K562 (cell line): ENCODE measurements around the gene LRRK1. TPM values are rescaled to one million over a fixed set of nuclear protein-coding genes. Genes with fewer than 3 reads are reported as not detected.

Experiments
- BCLAF1 ChIP-seq, 2 experiments: fragments of 450-650 bp in 1 of 2; IDR thresholded peaks; 2 replicates each; pipeline ENCODE4 v1.6.1; 2011 to 2017; ENCODE audit warnings: low read depth in 2 of 2, antibody characterized with exemption in 1 of 2, borderline replicate concordance in 1 of 2, low read length in 1 of 2, mild to moderate bottlenecking in 1 of 2, mixed read lengths in 1 of 2; ENCODE audit not compliant: control insufficient read depth in 1 of 2
- BRF1 ChIP-seq: IDR thresholded peaks from 3 replicates; pipeline ENCODE4 v1.6.1; 2011; ENCODE audit warnings: borderline replicate concordance, mild to moderate bottlenecking; ENCODE audit not compliant: insufficient read length; ENCODE audit errors: extremely low read depth
- CBFB ChIP-seq: sonication (generic); formaldehyde crosslinking; IDR thresholded peaks from 2 replicates; pipeline ENCODE4 v1.4.0; 2020; ENCODE audit warnings: mild to moderate bottlenecking, missing genetic modification reagents
- CBX2 ChIP-seq: fragments of 200-600 bp; sonication (generic); IDR thresholded peaks from one replicate; pipeline ENCODE4 v1.6.1; 2012; ENCODE audit warnings: mild to moderate bottlenecking, low read length, inconsistent platforms; ENCODE audit not compliant: insufficient read depth, poor library complexity, severe bottlenecking
- E2F3 ChIP-seq: fragments of 250-450 bp; sonication (Bioruptor Pico); IDR thresholded peaks from 2 replicates; pipeline ENCODE4 v1.4.0; 2020; ENCODE audit warnings: mild to moderate bottlenecking
- ERF ChIP-seq: fragments of 450-650 bp; formaldehyde crosslinking; IDR thresholded peaks from 2 replicates; pipeline ENCODE4 v1.4.0; 2020; ENCODE audit warnings: mild to moderate bottlenecking, mixed read lengths
- ESRRB ChIP-seq: fragments of 250-450 bp; sonication (Bioruptor Pico); IDR thresholded peaks from 2 replicates; pipeline ENCODE4 v1.5.0; 2020; ENCODE audit warnings: mild to moderate bottlenecking, moderate library complexity, borderline replicate concordance
- EWSR1 ChIP-seq: fragments of 450-650 bp; IDR thresholded peaks from 2 replicates; pipeline ENCODE4 v1.6.1; 2018; ENCODE audit warnings: borderline replicate concordance, mild to moderate bottlenecking, low read depth, moderate library complexity; ENCODE audit not compliant: partially characterized antibody
- HNRNPL ChIP-seq: fragments of 200-400 bp; formaldehyde crosslinking; IDR thresholded peaks from 2 replicates; pipeline ENCODE4 v1.6.1; 2017; ENCODE audit warnings: low read depth, mild to moderate bottlenecking, low read length
- MLLT1 ChIP-seq, 2 experiments: fragments of 450-650 bp; IDR thresholded peaks; 2 replicates each; pipeline ENCODE4 v1.6.1; 2016
- PHTF2 ChIP-seq: fragments of 250-450 bp; sonication (Bioruptor Pico); IDR thresholded peaks from 2 replicates; pipeline ENCODE4 v1.5.0; 2021; ENCODE audit warnings: mild to moderate bottlenecking
- PYGO2 ChIP-seq: fragments of 450-650 bp; IDR thresholded peaks from 2 replicates; pipeline ENCODE4 v1.6.1; 2016; ENCODE audit warnings: mild to moderate bottlenecking, missing genetic modification characterization, moderate library complexity, missing compliant biosample characterization
- RBM14 ChIP-seq: fragments of 200-400 bp; formaldehyde crosslinking; IDR thresholded peaks from 2 replicates; pipeline ENCODE4 v1.6.1; 2018; ENCODE audit warnings: low read depth, mild to moderate bottlenecking, low read length, moderate library complexity, borderline replicate concordance; ENCODE audit not compliant: insufficient read depth
- SIX5 ChIP-seq, 2 experiments: IDR thresholded peaks; 2 replicates each; pipeline ENCODE4 v1.6.1; 2011; ENCODE audit warnings: low read length in 2 of 2, borderline replicate concordance in 1 of 2, low read depth in 1 of 2, mild to moderate bottlenecking in 1 of 2, moderate library complexity in 1 of 2; ENCODE audit not compliant: insufficient read depth in 1 of 2
- SOX6 ChIP-seq: fragments of 450-650 bp; IDR thresholded peaks from 2 replicates; pipeline ENCODE4 v1.6.1; 2014; ENCODE audit warnings: mild to moderate bottlenecking
- SREBF1 ChIP-seq: fragments of 150-350 bp; IDR thresholded peaks from 2 replicates; pipeline ENCODE4 v1.6.1; 2014; ENCODE audit warnings: antibody characterized with exemption, low read depth, low read length, borderline replicate concordance
- TAL1 ChIP-seq: fragments of 450-650 bp; IDR thresholded peaks from 2 replicates; pipeline ENCODE4 v1.6.1; 2016; ENCODE audit warnings: mild to moderate bottlenecking
- TRIM28 ChIP-seq: fragments of 450-650 bp; IDR thresholded peaks from 2 replicates; pipeline ENCODE4 v1.6.1; 2017
- ZNF445 ChIP-seq: fragments of 250-450 bp; sonication (Bioruptor Pico); IDR thresholded peaks from 2 replicates; pipeline ENCODE4 v1.4.0; 2020; ENCODE audit warnings: low read depth, mild to moderate bottlenecking, moderate library complexity
- polyA plus RNA-seq, 8 experiments: library from polyadenylated mRNA; depleted of rRNA in 4 of 8; stranded (reverse) in 5 of 8; unstranded in 3 of 8; fragments of >200 nt; fragmentation: Nextera tagmentation in 2 of 8; fragmentation: Illumina TruSeq in 1 of 8; extraction: Ambion mirVana in 2 of 8; extraction: Trizol in 1 of 8; gene quantifications; 2 replicates each; pipeline versions ENCODE4 v1.2.1 to v1.2.3, GENCODE V29; 2011 to 2014; ENCODE audit warnings: inconsistent platforms in 1 of 8, missing spikeins in 1 of 8
- total RNA-seq, 7 experiments: library from RNA; depleted of rRNA in 6 of 7; stranded (reverse); fragments of >200 nt in 6 of 7; fragmentation: Illumina TruSeq in 2 of 7; extraction: Trizol in 2 of 7; gene quantifications; 2 replicates each; pipeline versions ENCODE4 v1.2.1 to v1.2.3, GENCODE V29; 2011 to 2021; ENCODE audit warnings: low replicate concordance in 1 of 7

Gene LRRK1
- total and polyA plus RNA-seq, 9 of the 15 experiments (the other 6 are each of a cell fraction or from before 2014, with no cell fraction given): 0.01 to 1.5 (median 0.11) TPM

GRCh38 chr15:101107625-101108460 lies 188.7 kb downstream of the LRRK1 start (continued):
- TF ChIP-seq MLLT1 (IDR thresholded peaks at IDR 0.05) (no peak), TRIM28 (no peak), RBM14 (no peak), ERF (CRISPR knock-in tag) (no peak), BCLAF1 (IDR thresholded peaks at IDR 0.05; ENCODE audit: borderline replicate concordance in 1 of 2, control insufficient read depth in 1 of 2, low read depth in 2 of 2, low read length in 1 of 2) (no peak), CBX2 (no peak), SREBF1 (no peak), EWSR1 (no peak), CBFB (CRISPR knock-in tag) (no peak), ESRRB (no peak), SOX6 (peak; percentile 64; the same call in 1 of the 2 replicates), BRF1 (no peak), SIX5 (IDR thresholded peaks at IDR 0.05; ENCODE audit: borderline replicate concordance in 1 of 2, insufficient read depth in 1 of 2, low read depth in 1 of 2, low read length in 2 of 2) (no peak), TAL1 (peak; percentile 93), HNRNPL (no peak), ZNF445 (CRISPR knock-in tag) (no peak), PHTF2 (CRISPR knock-in tag) (no peak), E2F3 (CRISPR knock-in tag) (no peak), PYGO2 (no peak)
